ENCODE results near the gene LRRC43.

DNA sequence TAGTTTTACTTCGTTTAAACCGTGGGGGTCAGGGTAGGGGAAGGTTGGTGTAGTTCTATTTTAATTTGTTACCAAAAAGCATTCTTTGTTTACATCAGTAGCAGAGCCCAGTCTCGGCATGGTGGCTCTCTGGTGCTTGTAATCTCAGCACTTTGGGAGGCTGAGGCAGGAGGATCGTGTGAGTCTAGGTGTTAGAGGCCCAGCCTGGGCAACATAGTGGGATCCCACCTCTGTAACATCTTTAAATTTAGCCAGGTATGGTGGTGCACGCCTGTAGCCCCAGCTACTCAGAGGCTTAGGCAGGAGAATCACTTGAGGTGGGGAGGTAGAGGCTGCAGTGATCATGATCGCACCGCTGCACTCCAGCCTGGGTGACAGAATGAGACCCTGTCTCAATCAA, 2.2 kb downstream of the LRRC43 start:
- no peak for TF ChIP-seq CTCF (conservative IDR thresholded peaks at IDR 0.05)
- TF ChIP-seq ZFX (IDR thresholded peaks at IDR 0.05), result no peak
